Astrocyte of the cerebellum (primary cell): ENCODE data around the gene SEMA3B.
A peak's percentile ranks its signal among the peaks of the same experiment; 100 is the strongest.

Experiments used
- DNase-seq: peaks from one replicate; pipeline ENCODE4 v3.0.0-alpha.2; 2011; ENCODE audit warnings: low read depth
- H3K4me3 ChIP-seq: 2 replicates; pipeline ENCODE4 v1.5.1; 2011; ENCODE audit warnings: mild to moderate bottlenecking, low read depth, low read length, moderate library complexity
- CTCF ChIP-seq: IDR thresholded peaks from 2 replicates; pipeline ENCODE4 v1.5.1; 2012; ENCODE audit warnings: low read length, low read depth, moderate library complexity, mild to moderate bottlenecking; ENCODE audit errors: missing control alignments
- in situ Hi-C: cut with HindIII; loops from 2 replicates; pipeline ENCODE4 v1.10.0; 2017; ENCODE audit warnings: low sequenced_read_pairs

SEMA3B gene

GRCh38 chr3:50286322-50287227 lies 17.6 kb downstream of the SEMA3B start:
- in situ Hi-C loops: no loop called here
- H3K4me3 ChIP-seq: no peak overlapping the region
- DNase-seq: no peak
- no peak for TF ChIP-seq CTCF

- no peak overlapping the region for H3K4me3 ChIP-seq
- in situ Hi-C loops: no loop called here
- no peak for DNase-seq
- TF ChIP-seq CTCF: no peak
These were observed 18.3 kb downstream of the SEMA3B start for GRCh38 chr3:50287262-50287661.

GRCh38 chr3:50288387-50289007 lies 19.6 kb downstream of the SEMA3B start:
- no peak overlapping the region for H3K4me3 ChIP-seq
- TF ChIP-seq CTCF: no peak
- DNase-seq: no peak
- in situ Hi-C loops: no loop called here

- DNase-seq: no peak
- no peak for TF ChIP-seq CTCF
- H3K4me3 ChIP-seq: no peak overlapping the region
- in situ Hi-C loops: no loop called here
These were observed 20.2 kb downstream of the SEMA3B start for GRCh38 chr3:50289130-50289529.

- DNase-seq: no peak
- TF ChIP-seq CTCF: no peak
- no peak overlapping the region for H3K4me3 ChIP-seq
- in situ Hi-C loops: no loop called here
These were observed 21.3 kb downstream of the SEMA3B start for GRCh38 chr3:50290161-50290641.

GRCh38 chr3:50292159-50293078 lies 23.5 kb downstream of the SEMA3B start, which contains the start of gene IFRD2:
Gene IFRD2, minus strand, starts transcription at chr3:50292429. Its CDS starts 155 bp downstream, at chr3:50292274.
- peak within 1 kb of the TSS; percentile 83 for H3K4me3 ChIP-seq
- peak; percentile 95 for DNase-seq
- no peak for TF ChIP-seq CTCF
- in situ Hi-C loops: no loop called here
